Testis (tissue), 3 donors: ENCODE results near the gene PEX7. TPM values are rescaled to one million over a fixed set of nuclear protein-coding genes. Genes with fewer than 3 reads are reported as not detected.

Source experiments
- DNase-seq: peaks from one replicate; pipeline ENCODE4 v3.0.0-alpha.2; 2019
- H3K27ac ChIP-seq, 2 donors: fragments of 200-600 bp; sonication (generic); one replicate each; pipeline ENCODE4 v1.5.1; 2019
- H3K27me3 ChIP-seq: fragments of 200-600 bp; sonication (generic); one replicate; pipeline ENCODE4 v1.5.1; 2019
- H3K36me3 ChIP-seq: fragments of 200-600 bp; sonication (generic); one replicate; pipeline ENCODE4 v1.5.1; 2017; ENCODE audit warnings: low read depth; ENCODE audit errors: missing control alignments
- H3K4me1 ChIP-seq: fragments of 200-600 bp; sonication (generic); one replicate; pipeline ENCODE4 v1.5.1; 2019
- H3K4me3 ChIP-seq, 2 donors: fragments of 200-600 bp; sonication (generic); one replicate each; pipeline ENCODE4 v1.5.1; 2017 to 2019
- H3K9me3 ChIP-seq: fragments of 200-600 bp; sonication (generic); one replicate; pipeline ENCODE4 v1.5.1; 2017
- CTCF ChIP-seq, 3 experiments: fragments of 450-650 bp in 2 of 3; fragments of 200-600 bp in 1 of 3; sonication (generic) in 1 of 3; IDR thresholded peaks; one replicate each; pipeline ENCODE4 v1.5.1; 2016 to 2019; ENCODE audit warnings: antibody characterized with exemption in 3 of 3, mild to moderate bottlenecking in 2 of 3, moderate library complexity in 1 of 3
- POLR2A ChIP-seq: fragments of 450-650 bp; IDR thresholded peaks from one replicate; pipeline ENCODE4 v1.6.1; 2017; ENCODE audit warnings: antibody characterized with exemption, mild to moderate bottlenecking, moderate library complexity
- WGBS, 2 donors: methylation state at CpG; one replicate each; pipeline ENCODE4 v1.1.5; 2018; 5-methylcytosine and 5-hydroxymethylcytosine counted together
- intact Hi-C: fragments of 100-400 bp; cut with DNase I; formaldehyde crosslinking; loops from one replicate; pipeline ENCODE4 v1.15.1; 2023; ENCODE audit warnings: low total_unique reads
- polyA plus RNA-seq: library from polyadenylated mRNA; stranded (reverse); fragments of 350-450 nt; fragmentation: Illumina TruSeq; extraction: RNeasy Lipid Tissue Mini Kit (QIAGEN cat#74804); gene quantifications from one replicate; pipeline ENCODE4 v1.2.3, GENCODE V29; 2014; ENCODE audit warnings: low read depth, low replicate concordance; ENCODE audit not compliant: insufficient read depth
- total RNA-seq, 2 donors: library from RNA; depleted of rRNA; stranded (reverse); fragments of >200 nt; gene quantifications; one replicate each; pipeline ENCODE4 v1.2.3, GENCODE V29; 2016

Gene PEX7
- total and polyA plus RNA-seq, 3 donors from 2014 or later = 16.6 to 28.6 (median 18.5) TPM

GRCh38 chr6:136790411-136791295 is 31.7 kb upstream of the PEX7 start:
- no peak for TF ChIP-seq CTCF (IDR thresholded peaks at IDR 0.05)
- TF ChIP-seq POLR2A = no peak
- Histone ChIP-seq H3K4me1 (peaks cover 31% of the 10 kb centered on the region), H3K27ac (peak overlapping the region; percentile 91 to 96), H3K27me3 (no peaks in the 10 kb centered on the region), H3K9me3 (no peaks in the 10 kb centered on the region), H3K36me3 (no peaks in the 10 kb centered on the region), H3K4me3 (peak overlapping the region; percentile 89 to 94)
- no peak for DNase-seq
- intact Hi-C loops = loop anchor here (5.0 kb wide), 1 partner anchor 143 kb away; no protein-coding TSS in a partner anchor
- WGBS, 2 donors = 8 to 10% methylated on average over 7 of the region's 7 CpGs

GRCh38 chr6:136791296-136792094 is 30.9 kb upstream of the PEX7 start:
- intact Hi-C loops = loop anchor here (5.0 kb wide), 1 partner anchor 144 kb away; no protein-coding TSS in a partner anchor
- TF ChIP-seq POLR2A (no peak), CTCF (IDR thresholded peaks at IDR 0.05) (no peak)
- peak overlapping the region; percentile 89 to 94 for H3K4me3 ChIP-seq
- no peaks in the 10 kb centered on the region for H3K27me3 ChIP-seq
- peak; percentile 85 for DNase-seq
- H3K9me3 ChIP-seq = no peaks in the 10 kb centered on the region
- peaks cover 25% of the 10 kb centered on the region for H3K4me1 ChIP-seq
- peak overlapping the region; percentile 91 to 96 for H3K27ac ChIP-seq
- 0 to 1% methylated on average over 8 to 62 of the region's 62 CpGs for WGBS, 2 donors
- H3K36me3 ChIP-seq = no peaks in the 10 kb centered on the region

- Histone ChIP-seq H3K4me1 (peaks cover 22% of the 10 kb centered on the region), H3K27ac (peak overlapping the region; percentile 96 to 99), H3K27me3 (no peaks in the 10 kb centered on the region), H3K36me3 (no peaks in the 10 kb centered on the region), H3K4me3 (peak overlapping the region; percentile 89 to 94), H3K9me3 (no peaks in the 10 kb centered on the region)
- WGBS, 2 donors = 0 to 1% methylated on average over 2 to 44 of the region's 46 CpGs
- TF ChIP-seq POLR2A = no peak
- TF ChIP-seq CTCF (IDR thresholded peaks at IDR 0.05) = no peak
- DNase-seq = no peak
- intact Hi-C loops = loop anchor here (5.0 kb wide), 1 partner anchor 145 kb away; no protein-coding TSS in a partner anchor
These were observed 30.3 kb upstream of the PEX7 start for GRCh38 chr6:136792095-136792409.

GRCh38 chr6:136792410-136793262 is 29.8 kb upstream of the PEX7 start, which contains the start of gene MAP3K5:
Gene MAP3K5 (minus strand): TSS chr6:136792477. CDS start chr6:136792157, 320 bp downstream.
- Histone ChIP-seq H3K27me3 (no peaks in the 10 kb centered on the region), H3K9me3 (no peaks in the 10 kb centered on the region), H3K36me3 (no peaks in the 10 kb centered on the region), H3K27ac (peak within 1 kb of the TSS; percentile 96 to 99), H3K4me3 (peak within 1 kb of the TSS; percentile 89 to 94), H3K4me1 (peaks cover 16% of the 10 kb centered on the region)
- DNase-seq = peak; percentile 95
- intact Hi-C loops = loop anchor here (5.0 kb wide), 1 partner anchor 145 kb away; no protein-coding TSS in a partner anchor
- WGBS, 2 donors = 0 to 1% methylated on average over 24 to 72 of the region's 89 CpGs
- no peak for TF ChIP-seq POLR2A
- TF ChIP-seq CTCF (IDR thresholded peaks at IDR 0.05) = peak; percentile 56 to 85 (median 74)
